Trophoblast cell (in vitro differentiated cells and primary cell): ENCODE results near the gene SNAPC2.

ENCODE experiments used
- DNase-seq, 2 donors: peaks; one replicate each; pipeline ENCODE4 v3.0.0-alpha.2; 2016
- H2AFZ ChIP-seq: 2 replicates; pipeline ENCODE4 v1.6.1; 2013; ENCODE audit warnings: low read length, moderate library complexity, mild to moderate bottlenecking; ENCODE audit not compliant: insufficient read depth, poor library complexity
- H2AK5ac ChIP-seq: 2 replicates; pipeline ENCODE4 v1.6.1; 2013; ENCODE audit warnings: mild to moderate bottlenecking, low read length
- H2BK120ac ChIP-seq: 2 replicates; pipeline ENCODE4 v1.6.1; 2013; ENCODE audit warnings: low read length, mild to moderate bottlenecking, moderate library complexity; ENCODE audit not compliant: insufficient read depth, poor library complexity
- H2BK12ac ChIP-seq: 2 replicates; pipeline ENCODE4 v1.6.1; 2013; ENCODE audit warnings: mild to moderate bottlenecking, low read length, moderate library complexity
- H2BK5ac ChIP-seq: 2 replicates; pipeline ENCODE4 v1.6.1; 2013; ENCODE audit warnings: low read length, low read depth, moderate library complexity, mild to moderate bottlenecking; ENCODE audit not compliant: poor library complexity
- H3K14ac ChIP-seq: 2 replicates; pipeline ENCODE4 v1.6.1; 2013; ENCODE audit warnings: mild to moderate bottlenecking, low read length
- H3K18ac ChIP-seq: 2 replicates; pipeline ENCODE4 v1.6.1; 2013; ENCODE audit warnings: mild to moderate bottlenecking, low read length
- H3K23ac ChIP-seq: 2 replicates; pipeline ENCODE4 v1.6.1; 2013; ENCODE audit warnings: low read length
- H3K27ac ChIP-seq: 2 replicates; pipeline ENCODE4 v1.5.1; 2013; ENCODE audit warnings: low read depth, mild to moderate bottlenecking, inconsistent platforms, low read length, moderate library complexity
- H3K27me3 ChIP-seq: 2 replicates; pipeline ENCODE4 v1.6.1; 2013; ENCODE audit warnings: inconsistent platforms, mild to moderate bottlenecking, low read length, moderate library complexity; ENCODE audit not compliant: insufficient read depth
- H3K36me3 ChIP-seq, 2 experiments: 1 replicate in 1 of 2; 2 replicates in 1 of 2; pipeline ENCODE4 v1.6.1; 2013; ENCODE audit warnings: low read length in 2 of 2, mild to moderate bottlenecking in 2 of 2, moderate library complexity in 1 of 2; ENCODE audit not compliant: insufficient read depth in 2 of 2, control insufficient read depth in 1 of 2
- H3K4ac ChIP-seq: 2 replicates; pipeline ENCODE4 v1.6.1; 2013; ENCODE audit warnings: low read depth, mild to moderate bottlenecking, low read length, moderate library complexity
- H3K4me1 ChIP-seq, 2 experiments: 1 replicate in 1 of 2; 2 replicates in 1 of 2; pipeline ENCODE4 v1.6.1; 2013; ENCODE audit warnings: low read length in 2 of 2, mild to moderate bottlenecking in 2 of 2, moderate library complexity in 1 of 2; ENCODE audit not compliant: insufficient read depth in 2 of 2, control insufficient read depth in 1 of 2
- H3K4me2 ChIP-seq: 2 replicates; pipeline ENCODE4 v1.6.1; 2013; ENCODE audit warnings: inconsistent platforms, mild to moderate bottlenecking, low read length, moderate library complexity
- H3K4me3 ChIP-seq: 2 replicates; pipeline ENCODE4 v1.5.1; 2013; ENCODE audit warnings: mild to moderate bottlenecking, low read depth, low read length, inconsistent platforms
- H3K79me1 ChIP-seq: one replicate; pipeline ENCODE4 v1.6.1; 2013; ENCODE audit warnings: low read length
- H3K79me2 ChIP-seq: 2 replicates; pipeline ENCODE4 v1.6.1; 2013; ENCODE audit warnings: low read length, mild to moderate bottlenecking; ENCODE audit not compliant: control insufficient read depth, insufficient read depth, poor library complexity
- H3K9ac ChIP-seq: 2 replicates; pipeline ENCODE4 v1.6.1; 2013; ENCODE audit warnings: mild to moderate bottlenecking, low read length
- H3K9me3 ChIP-seq: 2 replicates; pipeline ENCODE4 v1.6.1; 2013; ENCODE audit warnings: low read depth, mild to moderate bottlenecking, control low read depth, inconsistent platforms, low read length; ENCODE audit not compliant: insufficient read depth
- H4K12ac ChIP-seq: 2 replicates; pipeline ENCODE4 v1.6.1; 2013; ENCODE audit warnings: low read depth, mild to moderate bottlenecking, low read length, moderate library complexity
- H4K8ac ChIP-seq: 2 replicates; pipeline ENCODE4 v1.6.1; 2013; ENCODE audit warnings: low read depth, mild to moderate bottlenecking, low read length, moderate library complexity
- H4K91ac ChIP-seq: one replicate; pipeline ENCODE4 v1.6.1; 2013; ENCODE audit warnings: low read depth, mild to moderate bottlenecking, low read length, moderate library complexity
- WGBS: extraction: QIAGEN DNeasy Blood & Tissue Kit; methylation state at CpG from one replicate; pipeline ENCODE4 v1.1.7; 2013; ENCODE audit warnings: missing lambda C conversion rate; ENCODE audit not compliant: insufficient read length, insufficient coverage; ENCODE audit errors: extremely low coverage; 5-methylcytosine and 5-hydroxymethylcytosine counted together

The SNAPC2 gene

GRCh38 chr19:7909471-7910067 is 10.6 kb upstream of the SNAPC2 start:
- H3K9me3 ChIP-seq = peaks cover under 1% of the 10 kb centered on the region
- no peak overlapping the region for H2BK5ac ChIP-seq
- DNase-seq = no peak
- H3K36me3 ChIP-seq = peaks cover 43 to 48% of the 10 kb centered on the region in 2 experiments
- H3K79me1 ChIP-seq = peaks cover 1% of the 10 kb centered on the region
- H4K12ac ChIP-seq = no peak overlapping the region
- H3K23ac ChIP-seq = no peak overlapping the region
- H2BK12ac ChIP-seq = no peak overlapping the region
- H3K27me3 ChIP-seq = no peaks in the 10 kb centered on the region
- H3K14ac ChIP-seq = no peak overlapping the region
- no peak overlapping the region for H4K91ac ChIP-seq
- no peak overlapping the region for H2BK120ac ChIP-seq
- H2AFZ ChIP-seq = no peak overlapping the region
- peaks cover 5% of the 10 kb centered on the region for H3K79me2 ChIP-seq
- H3K4me1 ChIP-seq = peaks cover 3 to 6% of the 10 kb centered on the region in 2 experiments
- WGBS = no CpG with 5 or more reads among the region's 21 CpGs
- no peak overlapping the region for H2AK5ac ChIP-seq
- H3K4me3 ChIP-seq = no peak overlapping the region
- no peak overlapping the region for H4K8ac ChIP-seq
- H3K18ac ChIP-seq = no peak overlapping the region
- no peak overlapping the region for H3K27ac ChIP-seq
- H3K4me2 ChIP-seq = no peak overlapping the region
- H3K4ac ChIP-seq = no peak overlapping the region
- H3K9ac ChIP-seq = no peak overlapping the region

GRCh38 chr19:7910321-7911161 is 9.6 kb upstream of the SNAPC2 start:
- Histone ChIP-seq H3K9me3 (peaks cover 2% of the 10 kb centered on the region), H3K27me3 (peaks cover 2% of the 10 kb centered on the region), H3K9ac (no peak overlapping the region), H3K4me1 (no peaks in the 10 kb centered on the region), H2BK12ac (no peak overlapping the region), H3K79me2 (no peaks in the 10 kb centered on the region), H4K91ac (no peak overlapping the region), H3K79me1 (no peaks in the 10 kb centered on the region), H3K4ac (no peak overlapping the region), H4K8ac (no peak overlapping the region), H3K36me3 (peaks cover 43 to 50% of the 10 kb centered on the region in 2 experiments), H3K23ac (no peak overlapping the region), H3K27ac (no peak overlapping the region), H3K4me3 (no peak overlapping the region), H4K12ac (no peak overlapping the region), H3K4me2 (no peak overlapping the region), H2BK120ac (no peak overlapping the region), H2BK5ac (no peak overlapping the region), H2AK5ac (no peak overlapping the region), H2AFZ (no peak overlapping the region), H3K14ac (no peak overlapping the region), H3K18ac (no peak overlapping the region)
- no peak for DNase-seq
- no CpG with 5 or more reads among the region's 54 CpGs for WGBS

GRCh38 chr19:7911508-7912143 is 8.5 kb upstream of the SNAPC2 start:
- H2BK120ac ChIP-seq = no peak overlapping the region
- peaks cover 6% of the 10 kb centered on the region in 2 experiments for H3K4me1 ChIP-seq
- no peaks in the 10 kb centered on the region for H3K79me2 ChIP-seq
- no peak overlapping the region for H3K4ac ChIP-seq
- H3K27me3 ChIP-seq = peaks cover 13% of the 10 kb centered on the region
- no peak overlapping the region for H3K4me3 ChIP-seq
- no peak overlapping the region for H3K18ac ChIP-seq
- no peaks in the 10 kb centered on the region for H3K79me1 ChIP-seq
- H3K9me3 ChIP-seq = peaks cover 4% of the 10 kb centered on the region
- H2AFZ ChIP-seq = no peak overlapping the region
- H2BK5ac ChIP-seq = no peak overlapping the region
- no CpG with 5 or more reads among the region's 18 CpGs for WGBS
- no peak overlapping the region for H3K9ac ChIP-seq
- H4K91ac ChIP-seq = no peak overlapping the region
- H2BK12ac ChIP-seq = no peak overlapping the region
- H3K23ac ChIP-seq = no peak overlapping the region
- peaks cover 39 to 44% of the 10 kb centered on the region in 2 experiments for H3K36me3 ChIP-seq
- H3K4me2 ChIP-seq = no peak overlapping the region
- no peak overlapping the region for H2AK5ac ChIP-seq
- no peak for DNase-seq
- H4K8ac ChIP-seq = no peak overlapping the region
- H4K12ac ChIP-seq = no peak overlapping the region
- H3K14ac ChIP-seq = no peak overlapping the region
- H3K27ac ChIP-seq = no peak overlapping the region

GRCh38 chr19:7912144-7912696 is 7.9 kb upstream of the SNAPC2 start:
- Histone ChIP-seq H2AK5ac (no peak overlapping the region), H3K79me1 (no peaks in the 10 kb centered on the region), H3K4me2 (no peak overlapping the region)

More at GRCh38 chr19:7912144-7912696, 7.9 kb upstream of the SNAPC2 start:
- H3K23ac ChIP-seq = no peak overlapping the region
- no peak overlapping the region for H2AFZ ChIP-seq
- H2BK120ac ChIP-seq = no peak overlapping the region
- peak in 1 of 2 donors; percentile 40 for DNase-seq
- peaks cover 19% of the 10 kb centered on the region for H3K27me3 ChIP-seq
- H3K4me1 ChIP-seq = peaks cover 8 to 11% of the 10 kb centered on the region in 2 experiments
- H4K91ac ChIP-seq = no peak overlapping the region
- H3K14ac ChIP-seq = no peak overlapping the region
- H4K8ac ChIP-seq = no peak overlapping the region
- no peak overlapping the region for H3K4ac ChIP-seq
- no CpG with 5 or more reads among the region's 31 CpGs for WGBS
- no peak overlapping the region for H3K27ac ChIP-seq
- H3K9me3 ChIP-seq = peaks cover 4% of the 10 kb centered on the region
- H3K9ac ChIP-seq = no peak overlapping the region
- H3K18ac ChIP-seq = no peak overlapping the region
- H3K79me2 ChIP-seq = no peaks in the 10 kb centered on the region
- H2BK5ac ChIP-seq = no peak overlapping the region
- no peak overlapping the region for H4K12ac ChIP-seq
- no peak overlapping the region for H3K4me3 ChIP-seq
- peaks cover 38 to 41% of the 10 kb centered on the region in 2 experiments for H3K36me3 ChIP-seq
- H2BK12ac ChIP-seq = no peak overlapping the region
